ENCODE data around the gene RTL1. TPM values are rescaled to one million over a fixed set of nuclear protein-coding genes. Genes with fewer than 3 reads are reported as not detected.

The RTL1 gene
- polyA plus RNA-seq, 4 donors = 0.18 TPM; not detected in 3

GRCh38 chr14:100866666-100867630, 36.6 kb downstream of the RTL1 start:
- peaks cover 0 to 2% (median 0%) of the 10 kb centered on the region in 3 donors for H3K36me3 ChIP-seq (ENCODE audit: control insufficient read depth in 3 of 3, insufficient read depth in 2 of 3, low read depth in 1 of 3, low read length in 3 of 3)
- H3K27me3 ChIP-seq (ENCODE audit: control insufficient read depth in 3 of 3, insufficient read depth in 3 of 3, low read length in 3 of 3) = no peaks in the 10 kb centered on the region
- H3K27ac ChIP-seq (ENCODE audit: low read depth in 1 of 3, low read length in 2 of 3) = no peak overlapping the region
- FAIRE-seq (no peak), DNase-seq (no peak)
- H3K4me1 ChIP-seq (ENCODE audit: control insufficient read depth in 3 of 3, insufficient read depth in 2 of 3, low read depth in 1 of 3, low read length in 2 of 3) = no peaks in the 10 kb centered on the region
- H3K9me3 ChIP-seq (ENCODE audit: control insufficient read depth in 2 of 2, insufficient read depth in 1 of 2, low read depth in 1 of 2, low read length in 1 of 2) = no peaks in the 10 kb centered on the region
- 77 to 86% (median 83%) methylated on average over 18 of the region's 18 CpGs for WGBS, 3 donors
- H3K4me3 ChIP-seq (ENCODE audit: low read depth in 1 of 3, low read length in 3 of 3) = no peak overlapping the region

- H3K27ac ChIP-seq (ENCODE audit: low read depth in 1 of 3, low read length in 2 of 3) = no peak overlapping the region
- H3K4me3 ChIP-seq (ENCODE audit: low read depth in 1 of 3, low read length in 3 of 3) = no peak overlapping the region
- DNase-seq = no peak
- no peaks in the 10 kb centered on the region for H3K9me3 ChIP-seq (ENCODE audit: control insufficient read depth in 2 of 2, insufficient read depth in 1 of 2, low read depth in 1 of 2, low read length in 1 of 2)
- peaks cover 0 to 2% (median 0%) of the 10 kb centered on the region in 3 donors for H3K36me3 ChIP-seq (ENCODE audit: control insufficient read depth in 3 of 3, insufficient read depth in 2 of 3, low read depth in 1 of 3, low read length in 3 of 3)
- FAIRE-seq = no peak
- H3K4me1 ChIP-seq (ENCODE audit: control insufficient read depth in 3 of 3, insufficient read depth in 2 of 3, low read depth in 1 of 3, low read length in 2 of 3) = no peaks in the 10 kb centered on the region
- 77 to 82% (median 80%) methylated on average over 22 of the region's 22 CpGs for WGBS, 3 donors
- no peaks in the 10 kb centered on the region for H3K27me3 ChIP-seq (ENCODE audit: control insufficient read depth in 3 of 3, insufficient read depth in 3 of 3, low read length in 3 of 3)
These were observed 37.6 kb downstream of the RTL1 start for GRCh38 chr14:100865682-100866591.

GRCh38 chr14:100864960-100865681, 38.4 kb downstream of the RTL1 start:
- Histone ChIP-seq H3K27me3 (ENCODE audit: control insufficient read depth in 3 of 3, insufficient read depth in 3 of 3, low read length in 3 of 3) (no peaks in the 10 kb centered on the region), H3K9me3 (ENCODE audit: control insufficient read depth in 2 of 2, insufficient read depth in 1 of 2, low read depth in 1 of 2, low read length in 1 of 2) (no peaks in the 10 kb centered on the region), H3K36me3 (ENCODE audit: control insufficient read depth in 3 of 3, insufficient read depth in 2 of 3, low read depth in 1 of 3, low read length in 3 of 3) (peaks cover 0 to 4% (median 0%) of the 10 kb centered on the region in 3 donors), H3K4me3 (ENCODE audit: low read depth in 1 of 3, low read length in 3 of 3) (no peak overlapping the region), H3K4me1 (ENCODE audit: control insufficient read depth in 3 of 3, insufficient read depth in 2 of 3, low read depth in 1 of 3, low read length in 2 of 3) (no peaks in the 10 kb centered on the region), H3K27ac (ENCODE audit: low read depth in 1 of 3, low read length in 2 of 3) (no peak overlapping the region)
- no peak for FAIRE-seq
- no peak for DNase-seq
- 64 to 67% (median 64%) methylated on average over 9 of the region's 9 CpGs for WGBS, 3 donors

GRCh38 chr14:100864206-100864605, 39.3 kb downstream of the RTL1 start:
- Histone ChIP-seq H3K4me1 (ENCODE audit: control insufficient read depth in 3 of 3, insufficient read depth in 2 of 3, low read depth in 1 of 3, low read length in 2 of 3) (no peaks in the 10 kb centered on the region), H3K4me3 (ENCODE audit: low read depth in 1 of 3, low read length in 3 of 3) (no peak overlapping the region), H3K36me3 (ENCODE audit: control insufficient read depth in 3 of 3, insufficient read depth in 2 of 3, low read depth in 1 of 3, low read length in 3 of 3) (peaks cover 0 to 4% (median 0%) of the 10 kb centered on the region in 3 donors), H3K9me3 (ENCODE audit: control insufficient read depth in 2 of 2, insufficient read depth in 1 of 2, low read depth in 1 of 2, low read length in 1 of 2) (no peaks in the 10 kb centered on the region), H3K27ac (ENCODE audit: low read depth in 1 of 3, low read length in 2 of 3) (no peak overlapping the region), H3K27me3 (ENCODE audit: control insufficient read depth in 3 of 3, insufficient read depth in 3 of 3, low read length in 3 of 3) (no peaks in the 10 kb centered on the region)
- 84 to 89% (median 86%) methylated on average over 10 of the region's 10 CpGs for WGBS, 3 donors
- FAIRE-seq (no peak), DNase-seq (no peak)

- Histone ChIP-seq H3K4me1 (ENCODE audit: control insufficient read depth in 3 of 3, insufficient read depth in 2 of 3, low read depth in 1 of 3, low read length in 2 of 3) (no peaks in the 10 kb centered on the region), H3K9me3 (ENCODE audit: control insufficient read depth in 2 of 2, insufficient read depth in 1 of 2, low read depth in 1 of 2, low read length in 1 of 2) (no peaks in the 10 kb centered on the region), H3K36me3 (ENCODE audit: control insufficient read depth in 3 of 3, insufficient read depth in 2 of 3, low read depth in 1 of 3, low read length in 3 of 3) (peaks cover 0 to 6% (median 0%) of the 10 kb centered on the region in 3 donors), H3K27ac (ENCODE audit: low read depth in 1 of 3, low read length in 2 of 3) (no peak overlapping the region), H3K4me3 (ENCODE audit: low read depth in 1 of 3, low read length in 3 of 3) (no peak overlapping the region), H3K27me3 (ENCODE audit: control insufficient read depth in 3 of 3, insufficient read depth in 3 of 3, low read length in 3 of 3) (no peaks in the 10 kb centered on the region)
- no peak for DNase-seq
- 87 to 96% (median 94%) methylated on average over 2 of the region's 2 CpGs for WGBS, 3 donors
- FAIRE-seq = no peak
These were observed 40.7 kb downstream of the RTL1 start for GRCh38 chr14:100862793-100863192.

- no peaks in the 10 kb centered on the region for H3K9me3 ChIP-seq (ENCODE audit: control insufficient read depth in 2 of 2, insufficient read depth in 1 of 2, low read depth in 1 of 2, low read length in 1 of 2)
- no peaks in the 10 kb centered on the region for H3K27me3 ChIP-seq (ENCODE audit: control insufficient read depth in 3 of 3, insufficient read depth in 3 of 3, low read length in 3 of 3)
- FAIRE-seq = no peak
- peaks cover 0 to 7% (median 0%) of the 10 kb centered on the region in 3 donors for H3K36me3 ChIP-seq (ENCODE audit: control insufficient read depth in 3 of 3, insufficient read depth in 2 of 3, low read depth in 1 of 3, low read length in 3 of 3)
- H3K27ac ChIP-seq (ENCODE audit: low read depth in 1 of 3, low read length in 2 of 3) = no peak overlapping the region
- 56 to 95% (median 77%) methylated on average over 3 of the region's 3 CpGs for WGBS, 3 donors
- no peaks in the 10 kb centered on the region for H3K4me1 ChIP-seq (ENCODE audit: control insufficient read depth in 3 of 3, insufficient read depth in 2 of 3, low read depth in 1 of 3, low read length in 2 of 3)
- DNase-seq = no peak
- H3K4me3 ChIP-seq (ENCODE audit: low read depth in 1 of 3, low read length in 3 of 3) = no peak overlapping the region
These were observed 41.2 kb downstream of the RTL1 start for GRCh38 chr14:100862277-100862676.

- H3K4me1 ChIP-seq (ENCODE audit: control insufficient read depth in 3 of 3, insufficient read depth in 2 of 3, low read depth in 1 of 3, low read length in 2 of 3) = no peaks in the 10 kb centered on the region
- WGBS, 3 donors = 86 to 92% (median 87%) methylated on average over 2 of the region's 2 CpGs
- H3K27me3 ChIP-seq (ENCODE audit: control insufficient read depth in 3 of 3, insufficient read depth in 3 of 3, low read length in 3 of 3) = no peaks in the 10 kb centered on the region
- DNase-seq (no peak), FAIRE-seq (no peak)
- no peak overlapping the region for H3K4me3 ChIP-seq (ENCODE audit: low read depth in 1 of 3, low read length in 3 of 3)
- H3K9me3 ChIP-seq (ENCODE audit: control insufficient read depth in 2 of 2, insufficient read depth in 1 of 2, low read depth in 1 of 2, low read length in 1 of 2) = no peaks in the 10 kb centered on the region
- no peak overlapping the region for H3K27ac ChIP-seq (ENCODE audit: low read depth in 1 of 3, low read length in 2 of 3)
- peaks cover 0 to 7% (median 0%) of the 10 kb centered on the region in 3 donors for H3K36me3 ChIP-seq (ENCODE audit: control insufficient read depth in 3 of 3, insufficient read depth in 2 of 3, low read depth in 1 of 3, low read length in 3 of 3)
These were observed 41.6 kb downstream of the RTL1 start for GRCh38 chr14:100861937-100862247.
